ENCODE results near the gene RNLS. TPM values are rescaled to one million over a fixed set of nuclear protein-coding genes. Genes with fewer than 3 reads are reported as not detected.

RNLS gene
- polyA plus RNA-seq, 3 donors = 6.5 to 13.3 (median 10.8) TPM

DNA sequence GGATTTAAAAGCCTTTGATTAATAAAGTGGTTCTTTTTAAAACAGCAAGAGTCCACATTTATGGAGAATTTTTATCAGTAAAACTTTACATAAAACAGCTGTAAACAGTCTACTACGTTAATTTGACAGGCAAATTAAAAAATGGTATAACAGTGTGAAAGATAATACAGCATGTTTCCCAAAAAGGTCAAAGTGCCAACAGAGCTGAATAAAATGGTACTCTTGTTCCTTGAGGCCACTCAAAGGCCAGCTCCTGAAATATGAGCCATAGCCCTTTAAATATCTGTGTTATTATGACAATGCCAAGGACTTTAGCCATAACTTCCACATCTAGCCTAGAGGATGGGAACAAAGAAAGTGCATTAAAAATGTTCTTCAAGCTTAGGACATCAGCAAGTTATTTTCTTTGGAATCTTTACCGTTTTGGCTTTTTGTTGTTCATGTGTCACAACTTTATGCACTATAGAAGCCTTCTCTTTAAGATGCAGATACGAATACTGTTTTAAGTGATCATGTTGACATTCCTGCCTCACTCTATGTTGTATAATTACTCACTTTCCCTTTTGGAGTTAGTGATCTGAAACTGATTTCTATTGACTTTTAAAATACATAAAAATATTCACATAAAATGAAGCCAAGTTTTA lies 165.6 kb downstream of the RNLS start:
- 65 to 71% (median 66%) methylated on average over 3 of the region's 3 CpGs for WGBS, 3 donors
- H3K27ac ChIP-seq (ENCODE audit: low read depth, low read length) = no peak overlapping the region

DNA sequence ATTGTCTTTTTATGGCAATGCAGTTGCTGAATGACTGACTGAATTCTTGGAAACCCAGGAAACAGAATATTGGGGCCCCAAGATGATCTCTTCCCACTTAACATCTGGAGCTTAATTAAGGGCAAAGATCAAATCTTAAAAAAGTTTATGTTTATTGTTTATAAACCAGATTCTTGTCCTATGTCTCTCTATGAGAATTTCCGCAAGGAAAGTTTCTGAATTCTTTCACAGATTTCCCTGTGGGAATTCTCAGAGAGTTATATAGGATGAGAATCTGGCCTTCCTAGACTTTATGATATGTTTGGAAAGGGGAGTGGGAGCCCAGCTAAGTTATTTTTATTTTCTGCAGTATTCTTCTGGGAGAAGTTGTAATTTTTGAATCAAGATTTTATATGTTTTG lies 166.3 kb downstream of the RNLS start:
- H3K27ac ChIP-seq (ENCODE audit: low read depth, low read length) = no peak overlapping the region
- WGBS, 3 donors = 79 to 97% (median 90%) methylated on average over 1 of the region's 1 CpG

DNA sequence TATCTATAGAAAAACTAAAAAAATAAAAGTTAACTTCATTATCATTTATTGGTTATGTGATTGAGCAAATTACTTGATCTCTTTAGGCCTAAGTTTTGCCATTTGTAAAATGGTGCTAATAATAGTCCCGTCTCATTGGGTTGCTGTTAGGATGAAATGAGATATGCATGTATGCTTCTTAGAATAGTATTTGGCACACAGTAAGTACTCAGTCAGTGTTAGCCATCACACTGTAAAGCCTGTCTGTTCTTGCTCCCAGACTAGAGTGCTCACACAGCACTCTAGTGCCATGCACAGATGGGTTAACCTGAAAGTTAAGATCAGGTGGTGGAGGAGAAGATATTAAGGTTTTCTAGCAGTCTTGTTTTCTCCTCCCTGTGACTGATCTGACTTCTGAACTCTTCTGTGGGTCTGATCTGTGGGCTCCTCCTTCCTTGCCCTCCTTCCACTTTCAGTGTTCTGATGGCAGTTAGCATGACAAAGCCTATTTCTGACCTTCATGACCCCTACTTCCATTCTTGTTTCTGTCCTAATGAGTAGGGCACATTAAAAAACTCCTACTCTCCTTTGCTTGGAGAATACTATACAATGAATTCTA lies 167.5 kb downstream of the RNLS start:
- H3K27ac ChIP-seq (ENCODE audit: low read depth, low read length) = no peak overlapping the region
- WGBS, 3 donors = 94 to 98% (median 97%) methylated on average over 1 of the region's 1 CpG

DNA sequence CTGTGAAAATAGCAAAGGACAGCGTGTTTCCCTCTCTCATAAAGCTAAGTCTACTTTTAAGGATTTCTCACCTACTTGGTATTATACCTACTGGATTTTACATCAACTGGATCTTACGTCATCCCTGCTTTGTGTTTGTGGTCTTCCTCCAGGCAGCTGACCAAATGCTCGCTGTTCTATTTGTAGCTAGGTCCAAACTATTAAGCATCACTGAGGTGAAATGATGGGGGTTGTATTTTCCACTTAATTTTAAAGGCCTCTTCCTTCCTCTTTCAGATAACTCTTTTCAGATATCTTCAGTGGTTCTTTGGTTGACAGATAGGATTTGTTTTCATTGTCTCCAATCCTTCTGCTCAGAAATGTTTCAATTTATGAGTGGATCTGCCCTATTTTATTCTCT lies 169.7 kb downstream of the RNLS start:
- 79 to 94% (median 79%) methylated on average over 3 of the region's 3 CpGs for WGBS, 3 donors
- no peak overlapping the region for H3K27ac ChIP-seq (ENCODE audit: low read depth, low read length)

DNA sequence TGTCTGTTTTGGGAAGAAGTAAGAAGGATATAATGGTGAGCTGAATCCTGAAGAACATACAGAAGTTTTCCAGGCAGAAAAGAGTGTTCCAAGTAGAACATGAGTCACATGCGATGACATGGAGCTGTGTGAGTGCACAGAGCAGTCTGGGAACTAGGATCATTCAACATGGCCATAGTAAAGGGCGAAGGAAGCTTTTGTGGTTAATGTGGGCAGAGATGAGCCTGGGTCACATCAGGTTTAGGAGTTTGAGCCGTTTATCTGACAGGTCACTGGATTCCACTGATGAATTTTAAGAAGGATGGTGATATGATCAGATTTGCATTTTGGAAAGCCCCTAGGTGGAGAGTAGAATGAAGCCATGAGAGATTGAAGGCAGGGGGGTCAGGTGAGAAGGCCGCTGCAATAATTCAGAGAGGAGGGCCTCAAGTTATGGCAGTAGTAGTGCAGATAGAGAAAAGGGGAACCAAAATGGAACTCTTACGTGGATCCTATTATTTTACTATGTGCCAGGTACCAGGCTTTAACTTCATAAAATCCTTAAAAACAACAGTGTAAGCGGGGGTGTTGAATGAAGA lies 171.3 kb downstream of the RNLS start:
- 82 to 89% (median 87%) methylated on average over 6 of the region's 6 CpGs for WGBS, 3 donors
- no peak overlapping the region for H3K27ac ChIP-seq (ENCODE audit: low read depth, low read length)

DNA sequence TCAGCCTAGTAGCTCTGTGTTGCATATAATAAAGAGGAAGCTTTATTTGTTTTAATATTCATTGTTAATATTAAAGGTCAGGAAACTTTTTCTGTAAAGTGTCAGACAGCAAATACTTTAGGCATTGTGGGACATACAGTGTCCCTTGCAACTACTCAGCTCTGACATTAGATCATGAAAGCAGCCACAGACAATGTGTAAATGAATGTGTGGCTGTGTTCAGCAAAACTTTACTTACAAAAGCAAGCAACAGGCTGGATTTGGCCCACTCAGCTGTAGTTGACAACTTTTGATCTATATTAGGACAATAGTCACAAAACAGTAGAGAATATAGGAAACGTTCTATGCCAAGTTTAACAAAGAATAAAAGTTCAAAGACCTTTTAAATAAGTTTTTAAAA lies 173.3 kb downstream of the RNLS start:
- 67 to 78% (median 71%) methylated on average over 1 of the region's 1 CpG for whole genome bisulfite sequencing, 3 donors
- H3K27ac ChIP-seq (ENCODE audit: low read depth, low read length) = no peak overlapping the region

DNA sequence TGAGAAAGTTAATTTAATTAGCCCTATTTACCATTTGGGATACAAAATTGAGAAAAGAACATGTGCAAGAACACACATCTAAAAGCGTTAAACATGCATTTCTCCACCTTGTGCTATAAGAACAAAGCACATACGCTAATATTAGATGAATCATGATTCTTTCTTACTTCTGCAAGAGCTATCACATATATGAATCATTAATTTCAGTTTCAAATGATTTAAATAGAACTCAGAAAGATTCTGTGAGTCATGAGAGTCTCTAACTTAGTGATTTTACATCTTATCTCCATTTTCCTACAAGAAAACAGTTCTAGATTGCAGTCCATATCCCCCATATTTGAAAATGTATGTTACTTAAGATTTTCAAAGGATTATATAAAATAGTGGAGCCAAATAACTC lies 173.9 kb downstream of the RNLS start:
- 92 to 96% (median 93%) methylated on average over 2 of the region's 2 CpGs for WGBS, 3 donors
- no peak overlapping the region for H3K27ac ChIP-seq (ENCODE audit: low read depth, low read length)

DNA sequence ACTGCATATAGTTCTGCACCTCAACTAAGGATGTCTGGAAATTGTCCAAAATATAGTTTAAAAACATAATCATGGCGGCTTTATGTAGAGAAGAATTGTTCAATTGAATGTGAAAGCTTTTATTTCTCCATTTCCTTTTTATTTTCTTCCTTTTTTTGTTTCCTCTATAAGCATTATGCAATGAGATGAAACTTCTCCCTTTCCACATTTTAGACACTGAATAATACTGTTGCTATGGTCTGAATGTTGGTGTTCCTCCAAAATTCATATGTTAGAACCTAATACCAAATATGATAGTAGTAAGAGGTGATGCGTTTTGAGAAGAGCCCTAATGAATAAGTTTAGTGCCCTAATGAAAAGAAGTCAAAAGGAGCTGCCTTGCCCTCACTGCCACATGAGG lies 175.0 kb downstream of the RNLS start:
- 61 to 95% (median 72%) methylated on average over 2 of the region's 2 CpGs for WGBS, 3 donors
- H3K27ac ChIP-seq (ENCODE audit: low read depth, low read length) = no peak overlapping the region

DNA sequence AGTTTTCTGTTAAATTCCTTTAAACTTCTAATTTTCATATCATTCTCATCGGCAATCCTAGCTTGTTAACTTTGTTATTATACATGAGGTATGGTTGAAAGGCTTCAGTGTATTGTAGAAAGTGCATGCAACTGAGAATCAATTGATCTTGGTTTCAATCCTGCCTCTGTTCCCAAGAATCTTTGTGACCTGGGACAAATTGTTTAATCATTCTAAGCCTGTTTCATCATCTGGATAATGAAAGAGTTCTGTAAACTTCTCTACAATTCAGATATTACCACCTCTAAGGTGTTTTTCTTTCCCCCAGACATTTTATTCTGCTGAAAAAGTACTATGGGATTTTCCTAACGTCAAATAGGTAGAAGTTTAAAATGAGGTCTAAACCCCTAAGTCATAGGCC lies 179.0 kb downstream of the RNLS start:
- WGBS, 3 donors = 84 to 94% (median 93%) methylated on average over 2 of the region's 2 CpGs
- H3K27ac ChIP-seq (ENCODE audit: low read depth, low read length) = no peak overlapping the region

DNA sequence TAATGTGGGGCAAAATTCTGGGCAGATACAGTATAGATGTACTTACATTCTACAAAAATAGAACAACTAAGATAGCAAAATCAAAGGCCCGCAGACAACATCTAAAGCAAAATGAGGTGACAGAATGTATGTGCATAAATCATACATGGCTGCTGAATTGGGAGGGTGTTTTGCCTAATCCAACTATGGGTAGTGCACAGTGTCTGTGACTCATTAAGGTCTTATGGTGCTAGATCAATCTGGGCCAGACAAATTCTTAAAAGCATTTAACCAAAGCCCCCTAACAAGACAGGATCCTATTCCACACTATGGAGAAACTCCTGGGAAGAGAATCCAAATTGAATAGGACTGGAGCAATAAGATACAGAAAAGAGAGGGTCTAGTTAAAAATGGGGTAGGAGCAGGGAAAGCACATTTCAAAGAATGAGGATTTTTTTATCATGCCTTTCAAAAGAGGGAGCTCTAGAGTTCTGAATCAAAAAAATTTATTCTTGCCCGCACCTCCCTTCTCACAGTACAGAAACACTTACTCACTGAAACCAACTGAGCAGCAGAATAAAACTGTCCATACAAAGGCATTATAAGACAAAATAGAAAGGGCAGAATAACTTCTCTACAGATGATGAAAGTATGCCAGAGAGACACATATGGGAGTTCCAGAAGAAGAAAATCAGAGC lies 181.3 kb downstream of the RNLS start:
- no peak overlapping the region for H3K27ac ChIP-seq (ENCODE audit: low read depth, low read length)
- 78 to 79% (median 79%) methylated on average over 2 of the region's 2 CpGs for WGBS, 3 donors

DNA sequence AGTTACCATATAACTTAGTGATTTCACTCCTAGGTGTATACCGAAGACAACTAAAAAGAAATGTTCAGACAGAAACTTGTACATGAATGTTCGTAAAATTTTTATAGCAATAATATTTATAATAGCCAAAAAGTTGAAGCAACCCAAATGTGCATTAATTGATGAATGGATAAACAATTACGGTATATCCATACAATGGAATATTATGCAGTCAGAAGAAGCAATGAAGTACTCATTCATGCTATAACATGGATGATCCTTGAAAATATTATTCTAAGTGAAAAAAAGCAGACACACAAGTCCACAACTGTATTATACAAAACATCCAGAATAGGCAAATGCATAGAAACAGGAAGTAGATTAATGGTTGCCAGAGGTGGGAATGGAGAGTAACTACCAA lies 183.9 kb downstream of the RNLS start:
- 95 to 97% (median 97%) methylated on average over 3 of the region's 3 CpGs for WGBS, 3 donors
- no peak overlapping the region for H3K27ac ChIP-seq (ENCODE audit: low read depth, low read length)

DNA sequence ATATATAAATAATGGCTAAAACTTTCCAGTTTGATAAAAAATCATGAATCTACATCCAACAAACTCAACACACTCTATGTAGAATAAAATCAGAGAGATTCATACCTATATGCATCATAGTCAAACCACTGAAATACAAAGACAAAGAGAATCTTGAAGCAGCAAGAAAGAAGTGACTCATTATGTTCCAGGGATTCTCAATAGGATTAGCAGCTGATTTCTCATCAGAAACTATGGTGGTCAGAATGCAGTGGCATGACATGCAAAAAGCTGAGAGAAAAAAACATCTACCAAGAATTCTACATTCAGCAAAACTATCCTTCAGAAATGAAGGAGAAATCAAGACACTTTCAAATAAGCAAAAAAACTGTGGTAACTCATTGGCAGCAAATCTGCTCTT lies 187.4 kb downstream of the RNLS start:
- H3K27ac ChIP-seq (ENCODE audit: low read depth, low read length) = no peak overlapping the region

DNA sequence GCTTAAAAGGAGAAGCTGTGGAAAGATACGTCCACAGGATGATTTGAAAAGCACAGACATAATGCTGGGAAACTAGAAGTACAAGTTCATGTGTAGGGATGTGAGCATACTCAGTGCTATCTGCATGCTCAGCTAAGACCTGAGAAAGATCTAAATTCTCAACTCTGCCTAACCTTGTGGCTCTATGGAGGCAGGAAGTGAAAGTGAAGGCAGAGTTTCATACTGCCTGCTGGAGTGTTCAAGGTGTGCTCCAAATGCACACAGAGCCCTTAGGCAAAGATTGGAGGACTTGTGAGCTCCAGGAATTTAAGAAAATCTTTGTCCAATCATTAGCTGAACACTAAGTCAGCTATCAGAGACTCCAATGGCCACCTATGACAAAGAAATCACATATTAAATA lies 190.9 kb downstream of the RNLS start:
- H3K27ac ChIP-seq (ENCODE audit: low read depth, low read length) = no peak overlapping the region
- 70 to 74% (median 74%) methylated on average over 1 of the region's 1 CpG for WGBS, 3 donors

DNA sequence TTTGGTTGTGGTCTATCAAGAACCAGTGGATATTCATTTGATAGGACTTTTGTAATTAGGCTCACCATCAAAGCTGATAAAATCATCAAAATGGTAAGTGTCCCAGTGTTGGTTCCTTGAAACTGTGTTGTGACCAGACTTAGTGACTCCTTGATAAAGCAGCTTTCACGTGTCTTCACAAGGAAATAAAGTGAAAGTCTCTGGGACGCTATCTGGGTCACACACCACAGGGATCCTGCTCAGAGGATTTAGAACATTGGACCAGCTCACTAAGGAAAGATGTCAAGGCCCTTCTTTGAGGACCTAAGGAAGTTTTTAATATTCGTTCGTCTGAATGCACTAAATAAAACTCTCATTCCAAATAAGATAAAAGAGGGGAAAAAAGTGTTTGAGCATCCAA lies 193.1 kb downstream of the RNLS start:
- 62 to 87% (median 69%) methylated on average over 4 of the region's 4 CpGs for WGBS, 3 donors
- no peak overlapping the region for H3K27ac ChIP-seq (ENCODE audit: low read depth, low read length)

DNA sequence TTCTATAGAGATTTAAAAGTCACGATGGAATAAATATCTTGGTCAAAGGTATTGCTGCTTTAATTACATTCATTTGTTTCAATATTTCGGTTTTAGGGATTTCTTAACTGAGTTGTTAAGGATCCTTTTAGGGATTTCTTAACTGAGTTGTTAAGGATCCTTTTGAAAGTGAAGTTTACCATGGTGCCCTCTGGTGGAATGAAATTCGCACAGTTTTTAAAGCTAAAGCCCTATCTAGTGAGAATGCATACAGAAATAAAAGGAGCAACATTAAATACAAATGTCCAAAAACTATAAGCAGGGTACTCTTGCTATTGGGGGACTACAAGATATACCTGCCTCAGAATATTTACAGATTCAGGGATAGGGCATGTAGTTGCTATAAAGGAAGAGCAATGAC lies 193.7 kb downstream of the RNLS start:
- 4% methylated on average over 3 of the region's 3 CpGs for WGBS, 3 donors
- no peak overlapping the region for H3K27ac ChIP-seq (ENCODE audit: low read depth, low read length)

DNA sequence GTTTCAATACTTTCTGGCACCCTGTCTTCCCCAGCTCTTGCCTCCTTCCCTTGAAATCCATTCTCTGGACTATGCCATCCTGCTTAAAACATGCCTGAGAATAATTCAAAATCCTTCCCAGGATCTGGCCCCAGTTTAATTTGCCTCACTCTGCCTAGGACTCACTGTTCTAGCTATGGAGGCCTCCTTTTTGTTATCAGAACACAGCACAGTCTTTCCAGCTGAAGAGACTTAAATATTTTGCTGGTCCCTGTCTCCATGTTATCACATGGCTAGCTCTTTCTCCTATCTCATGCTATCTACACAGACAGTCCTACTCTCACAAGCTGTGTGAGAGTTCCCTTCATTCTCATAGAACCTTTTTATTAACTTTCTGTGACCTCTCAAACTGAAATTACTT lies 194.8 kb downstream of the RNLS start:
- H3K27ac ChIP-seq (ENCODE audit: low read depth, low read length) = no peak overlapping the region

DNA sequence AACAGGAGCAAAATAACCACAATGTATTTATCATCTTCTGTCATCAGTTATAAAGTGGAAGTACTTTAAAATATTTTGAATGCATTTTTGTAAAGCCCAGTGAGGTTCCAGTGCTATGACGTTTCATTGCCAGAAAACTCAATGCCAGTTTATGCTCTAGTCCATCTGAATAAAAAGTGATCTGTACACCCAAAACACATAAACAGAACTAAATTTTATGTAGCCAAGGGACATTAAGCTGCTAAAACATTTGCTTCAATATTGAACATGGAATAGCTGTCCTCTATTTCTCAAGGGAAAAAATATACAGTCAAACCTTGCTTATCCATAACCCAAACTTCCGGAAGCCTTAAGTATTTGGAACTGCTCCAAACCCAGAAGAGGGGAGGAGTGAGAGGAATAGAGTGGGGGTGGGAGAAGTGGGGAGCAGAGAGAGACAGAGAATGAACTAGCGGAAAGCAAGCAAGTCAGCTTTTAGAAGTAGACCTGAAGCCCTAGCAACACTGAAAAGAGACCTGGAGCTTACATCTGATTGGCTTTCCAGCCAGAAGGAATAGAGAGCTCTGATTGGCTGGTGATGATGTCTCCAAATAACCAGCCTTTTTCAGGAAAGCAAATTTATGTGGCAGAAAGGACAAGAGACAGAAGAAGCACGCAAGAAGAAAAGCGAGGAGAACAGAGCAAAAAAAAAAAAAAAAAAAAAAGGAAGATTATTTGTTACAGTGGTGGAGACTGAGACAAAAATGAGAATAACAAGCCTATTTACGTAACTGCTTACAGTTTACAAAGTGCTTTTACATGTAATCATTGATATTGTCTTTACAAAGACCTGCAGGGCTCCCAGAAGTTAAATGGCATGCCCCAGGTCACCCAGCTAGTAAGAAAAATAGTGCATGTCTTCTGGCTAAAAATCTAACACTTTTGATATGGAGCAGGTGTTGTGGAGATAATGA lies 196.0 kb downstream of the RNLS start:
- H3K27ac ChIP-seq (ENCODE audit: low read depth, low read length) = no peak overlapping the region
- 10 to 19% (median 10%) methylated on average over 6 of the region's 6 CpGs for WGBS, 3 donors

DNA sequence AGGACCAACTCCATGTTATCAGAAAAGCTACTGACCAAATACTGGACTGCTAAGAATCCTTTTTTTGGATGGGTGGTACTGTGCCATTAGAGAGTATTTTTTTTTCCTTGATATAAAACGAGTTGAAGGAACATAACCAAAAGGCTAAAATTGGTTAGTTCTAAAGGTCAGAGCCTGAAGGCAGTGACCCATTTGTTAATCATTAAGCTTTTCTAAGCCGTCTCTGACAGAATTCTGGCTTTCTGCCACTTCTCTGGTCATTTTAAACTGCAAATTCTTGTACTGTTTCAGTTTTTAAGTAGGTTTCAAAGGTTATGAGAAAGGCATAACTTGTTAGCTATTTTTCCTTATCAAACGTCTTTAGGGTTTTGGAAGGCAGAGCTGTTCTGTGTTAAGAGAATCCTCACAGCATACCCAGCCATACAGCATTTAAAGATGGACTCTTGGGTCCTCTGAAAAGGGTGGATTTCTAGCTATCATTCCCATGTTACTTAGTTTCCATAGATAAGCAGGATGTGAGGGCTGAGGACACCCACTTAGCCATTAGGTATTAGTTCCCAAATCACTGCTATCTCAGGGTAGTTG lies 196.8 kb downstream of the RNLS start:
- no peak overlapping the region for H3K27ac ChIP-seq (ENCODE audit: low read depth, low read length)
- WGBS, 3 donors = 9 to 10% (median 10%) methylated on average over 3 of the region's 3 CpGs
